NCI-H146 (cell line): ENCODE data around the gene TNC.
A peak's percentile ranks its signal among the peaks of the same experiment; 100 is the strongest.
"Not testable (repeated sequence)": the region's sequence is repeated elsewhere in the genome, so short reads cannot be mapped to it uniquely, and the experiment has no call there.

Experiments used
- DNase-seq: peaks from one replicate; lab custom pipeline; 2025; lab: John Stamatoyannopoulos, UW

Gene TNC

GRCh38 chr9:115134941-115135340 is 17.0 kb upstream of the TNC start:
- no peak for DNase-seq

DNA sequence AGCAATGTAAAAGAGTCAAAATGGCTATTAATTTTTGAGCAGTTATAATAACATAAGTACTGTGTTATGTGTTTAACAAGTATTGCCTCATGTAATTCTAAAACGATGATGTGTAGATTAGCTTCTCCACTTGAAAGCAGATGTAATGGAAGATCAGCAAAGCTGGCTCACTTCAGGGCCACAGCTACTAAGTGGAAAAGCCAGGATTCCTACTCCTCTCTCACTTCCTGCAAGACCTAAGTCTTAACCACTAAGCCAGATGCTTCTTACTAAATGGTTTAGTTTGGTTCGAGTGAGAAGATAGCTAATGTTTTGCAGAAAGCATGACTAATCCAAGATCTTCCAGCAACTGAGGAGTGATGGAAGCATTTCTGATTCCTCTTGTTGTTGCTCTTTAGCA is 15.7 kb upstream of the TNC start:
- no peak for DNase-seq

GRCh38 chr9:115132648-115133047 is 14.7 kb upstream of the TNC start:
- DNase-seq, result no peak

DNA sequence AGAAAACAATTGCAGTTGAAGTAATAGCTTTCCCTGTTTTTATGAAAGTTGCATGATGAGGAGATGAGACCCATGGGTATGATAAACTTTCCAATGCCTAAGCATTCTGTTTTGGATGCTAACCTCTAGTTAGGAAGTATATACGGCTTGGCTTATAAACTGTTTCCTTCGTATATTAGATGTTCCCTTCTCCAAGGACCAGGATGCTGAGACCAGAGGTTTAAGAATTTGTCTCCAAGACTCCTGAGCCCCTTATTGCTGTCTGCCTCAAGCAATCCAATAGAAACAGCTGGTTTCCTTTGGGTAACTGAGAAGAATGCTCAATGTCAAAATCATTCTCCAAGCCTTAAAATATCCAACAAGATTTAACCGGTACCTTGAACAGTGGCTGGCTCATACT is 12.2 kb upstream of the TNC start:
- no peak for DNase-seq

- DNase-seq, result not testable (repeated sequence)
Observed at GRCh38 chr9:115128726-115129125, 10.8 kb upstream of the TNC start.

DNA sequence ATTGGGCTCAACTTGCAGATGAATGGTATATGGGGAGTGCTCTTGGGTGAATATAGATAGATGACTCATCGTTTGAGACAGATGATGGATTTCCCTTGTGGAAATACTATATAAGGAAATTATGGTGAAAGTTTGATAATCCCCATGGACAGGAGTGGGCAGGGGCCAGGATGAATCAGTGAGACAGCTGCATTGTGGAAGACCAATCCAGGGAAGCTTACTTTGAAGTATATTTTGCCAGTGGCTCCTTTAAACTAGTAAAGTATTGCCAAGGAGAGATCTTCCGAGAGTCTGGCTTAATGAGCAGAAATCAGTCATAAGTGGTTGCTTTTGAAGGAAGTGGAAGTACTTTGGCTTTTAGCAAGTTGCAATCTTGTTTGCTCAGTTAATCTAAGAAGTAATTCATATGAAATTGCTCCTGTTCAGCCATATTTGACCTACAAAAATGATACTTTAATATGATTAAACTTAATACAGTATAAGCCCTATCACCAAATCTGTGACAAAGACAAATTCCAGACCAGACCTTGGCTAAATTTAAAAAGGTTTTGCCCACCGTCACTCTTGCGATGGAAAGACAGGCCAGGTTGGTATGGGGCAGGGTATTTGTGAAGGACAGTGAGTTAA is 9.3 kb upstream of the TNC start:
- DNase-seq, result no peak

- DNase-seq, result no peak
Observed at GRCh38 chr9:115126404-115126803, 8.4 kb upstream of the TNC start.

- DNase-seq, result no peak
Observed at GRCh38 chr9:115122937-115123336, 5.0 kb upstream of the TNC start.

- DNase-seq, result no peak
Observed at GRCh38 chr9:115121181-115121580, 3.2 kb upstream of the TNC start.

DNA sequence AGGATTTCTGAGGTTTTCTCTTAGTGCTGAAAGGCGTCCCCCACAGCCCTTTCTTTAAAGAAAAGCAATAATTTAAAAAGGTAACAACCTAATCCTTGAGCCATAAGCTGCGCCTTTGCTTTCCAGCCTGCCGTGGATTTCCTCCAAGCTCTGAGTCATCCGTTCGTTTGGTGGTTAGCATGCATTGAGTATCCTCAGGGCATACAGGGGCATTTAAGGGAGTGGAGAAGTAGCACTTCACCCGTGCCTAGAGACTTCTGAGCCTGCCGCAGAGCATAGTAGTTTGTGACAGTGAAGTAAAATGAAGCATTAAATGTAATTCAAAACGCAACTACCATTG is 892 bp upstream of the TNC start:
- peak; percentile 36 for DNase-seq

GRCh38 chr9:115116421-115117284 is 1.3 kb downstream of the TNC start:
- DNase-seq, result no peak

DNA sequence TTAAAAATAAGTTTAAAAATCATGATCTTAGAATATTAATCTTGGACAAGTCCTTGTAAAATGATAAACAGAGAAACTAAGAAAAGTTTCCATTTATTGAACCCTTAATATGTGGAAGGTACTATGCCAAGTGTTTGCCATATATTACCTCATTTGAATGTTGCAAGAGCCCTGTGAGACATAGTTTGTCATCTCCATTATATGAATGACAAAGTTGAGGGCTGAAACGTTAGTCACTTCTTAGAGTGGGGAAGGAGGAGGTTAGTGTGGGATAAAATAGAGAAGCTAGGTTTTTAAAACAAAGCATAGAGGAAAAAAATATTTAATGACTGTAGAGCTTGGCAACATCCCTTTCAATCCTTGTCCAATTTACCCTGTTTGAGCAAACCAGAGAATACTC is 2.0 kb downstream of the TNC start:
- DNase-seq, result no peak

DNA sequence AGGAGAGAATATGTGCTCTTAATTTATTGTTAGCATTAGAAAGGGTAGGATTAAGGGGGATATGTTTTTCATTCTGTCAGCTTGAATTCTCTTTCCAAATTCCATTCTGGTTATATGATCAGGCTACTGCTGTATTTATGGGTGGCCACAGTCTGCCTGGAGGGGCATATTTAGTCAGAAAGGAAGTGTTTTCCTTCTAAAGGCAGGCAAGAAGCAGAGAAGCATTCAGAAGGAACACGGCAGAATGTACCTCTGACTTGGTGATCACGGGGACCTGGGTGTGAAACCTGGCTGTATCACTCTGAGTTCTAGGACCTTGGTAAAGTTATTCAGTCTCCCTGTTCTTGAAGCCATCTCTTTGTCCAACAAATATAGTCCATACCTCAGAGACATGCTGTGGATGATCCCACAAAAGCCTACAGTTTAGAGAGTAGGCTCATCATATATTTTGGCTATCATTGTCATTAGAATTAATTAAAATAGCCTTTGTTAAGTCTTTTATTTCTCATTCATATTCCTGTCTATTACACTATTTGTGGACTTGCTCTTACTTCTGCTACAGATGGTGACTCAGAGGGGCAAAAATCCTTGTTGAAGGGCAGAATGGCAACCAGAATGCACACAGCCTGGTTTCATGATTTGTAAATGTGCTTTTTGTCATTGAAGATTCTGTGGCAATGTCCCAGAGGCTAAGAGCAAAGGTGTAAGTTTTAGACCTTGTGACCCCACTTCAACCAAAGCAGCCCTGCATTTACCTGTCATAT is 2.7 kb downstream of the TNC start:
- DNase-seq, result no peak

GRCh38 chr9:115114546-115114945 is 3.4 kb downstream of the TNC start:
- DNase-seq, result no peak

DNA sequence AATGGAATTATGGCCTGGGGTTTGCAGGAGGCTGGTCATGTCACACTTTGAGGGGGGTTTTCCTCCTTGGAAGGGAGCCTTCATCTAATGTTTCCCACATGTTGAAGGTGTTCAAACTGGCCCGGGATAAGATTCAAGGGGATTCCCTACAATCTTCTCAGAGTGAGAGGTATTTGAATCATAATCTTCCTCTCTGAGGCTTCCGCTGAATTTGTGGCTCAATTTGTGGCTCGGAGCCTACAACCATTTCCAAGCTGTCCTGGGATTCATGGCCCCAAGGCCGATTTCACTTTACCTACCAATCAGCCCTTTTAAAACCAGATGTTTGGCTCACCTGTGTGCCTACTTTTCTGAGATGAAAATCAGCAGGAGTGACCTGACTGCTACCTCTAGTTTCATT is 3.9 kb downstream of the TNC start:
- no peak for DNase-seq

GRCh38 chr9:115111874-115112273 is 6.1 kb downstream of the TNC start:
- DNase-seq, result no peak

DNA sequence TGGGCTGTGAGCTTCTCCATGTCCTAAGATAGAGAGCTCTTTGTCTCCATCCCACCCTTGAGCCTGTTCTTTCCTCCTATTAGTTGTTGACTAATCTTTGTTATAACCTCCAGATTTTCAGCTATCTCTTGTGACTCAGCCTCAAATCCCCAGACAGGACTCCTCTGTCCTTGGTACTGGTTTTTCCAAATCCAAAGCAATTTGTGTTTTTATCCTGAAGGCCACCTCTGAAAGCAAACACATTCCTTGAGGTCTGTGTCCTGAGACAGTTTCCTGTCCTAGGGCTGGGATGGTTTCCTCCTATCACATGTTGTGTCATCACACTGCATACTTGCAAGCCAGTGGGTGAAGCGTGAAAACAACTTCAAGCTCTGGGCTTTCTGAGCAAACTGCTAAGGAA is 8.5 kb downstream of the TNC start:
- no peak for DNase-seq

DNA sequence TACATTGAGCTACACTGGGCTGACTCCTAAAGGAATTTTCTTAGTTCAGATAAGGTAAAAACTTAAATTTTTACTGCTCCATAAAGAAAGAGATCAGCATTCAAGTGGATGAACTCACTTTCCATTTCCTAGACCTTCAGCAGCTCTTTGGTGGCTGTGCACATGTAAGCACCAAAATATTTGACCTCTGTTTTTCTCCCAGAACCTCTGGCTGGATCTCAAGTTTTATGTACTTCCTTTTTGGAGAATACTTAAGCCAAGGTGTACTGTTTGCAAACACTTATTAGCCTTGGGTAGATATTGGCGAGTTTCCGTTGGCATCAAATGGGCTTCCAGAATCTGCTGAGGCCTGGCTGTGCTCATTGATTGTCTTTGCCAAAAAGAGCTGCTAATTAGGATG is 10.3 kb downstream of the TNC start:
- no peak for DNase-seq

DNA sequence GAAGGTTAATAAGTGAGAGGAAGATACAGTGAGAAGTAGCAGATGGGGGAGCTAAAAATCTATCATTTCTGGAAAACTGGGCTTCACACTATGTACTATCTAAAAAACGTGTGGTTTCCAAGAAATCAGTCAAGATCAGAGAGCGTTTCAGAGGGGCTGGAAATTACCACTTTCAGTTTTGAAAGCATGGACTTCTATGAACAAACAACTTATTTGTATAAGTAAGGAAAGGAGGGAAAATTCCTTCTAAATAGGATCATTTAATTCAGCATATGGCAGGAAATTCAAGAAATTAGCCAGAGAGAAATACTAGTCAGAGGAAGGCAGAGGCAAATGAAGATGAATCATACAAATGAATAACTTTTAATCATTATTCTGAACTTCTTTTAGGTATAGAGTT is 11.3 kb downstream of the TNC start:
- no peak for DNase-seq

DNA sequence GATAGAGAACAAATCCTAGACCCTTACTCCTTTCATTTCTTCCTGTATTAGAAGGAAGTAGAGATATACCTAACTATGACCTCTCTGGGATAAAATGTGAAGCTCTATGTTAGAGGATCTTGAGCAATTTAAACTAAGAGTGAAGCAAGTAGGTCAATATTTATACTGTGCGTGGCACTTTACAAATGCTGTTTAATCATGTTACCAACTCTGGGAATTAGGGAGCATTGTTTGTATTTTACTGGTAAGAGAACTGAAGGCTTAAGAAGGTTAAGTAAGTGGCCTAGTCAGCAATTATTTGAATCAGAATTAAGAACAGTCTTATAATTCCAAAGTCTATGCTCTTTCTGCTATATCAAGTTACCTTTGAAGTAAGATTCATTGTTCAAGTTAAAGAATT is 12.0 kb downstream of the TNC start:
- DNase-seq, result no peak

DNA sequence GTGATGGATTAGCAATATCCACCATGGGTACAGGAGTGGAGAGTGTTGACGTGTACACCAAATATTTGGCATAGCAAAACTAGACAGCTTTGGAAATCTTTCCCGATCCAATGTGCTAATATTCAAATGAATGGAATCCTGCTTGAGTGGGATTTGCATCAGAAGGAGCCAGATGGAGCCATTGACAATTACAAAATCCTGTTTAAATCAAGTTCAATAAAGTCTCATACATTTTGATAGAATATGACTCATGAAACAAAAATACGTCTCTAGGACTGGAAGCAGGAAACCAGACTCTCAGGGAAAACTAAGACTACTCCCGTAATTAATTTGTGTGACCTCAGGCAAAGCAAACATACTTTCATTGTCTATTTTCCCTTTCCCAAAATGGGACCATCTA is 13.0 kb downstream of the TNC start:
- no peak for DNase-seq

GRCh38 chr9:115103746-115104477 is 14.0 kb downstream of the TNC start:
- no peak for DNase-seq
